GM23338 (cell line): ENCODE results near the gene CDC27. TPM values are rescaled to one million over a fixed set of nuclear protein-coding genes. Genes with fewer than 3 reads are reported as not detected.
"Not testable (repeated sequence)": the region's sequence is repeated elsewhere in the genome, so short reads cannot be mapped to it uniquely, and the experiment has no call there.

Experiments
- ATAC-seq: fragments of 200-7000 bp; cut with Tn5 transposase; 3 replicates; pipeline ENCODE4 v1.9.1; 2020
- DNase-seq: peaks from one replicate; pipeline ENCODE4 v3.0.0-alpha.2; 2015; ENCODE audit warnings: low spot score
- H2AFZ ChIP-seq: fragments of 200-600 bp; sonication (generic); 2 replicates; pipeline ENCODE4 v1.8.0; 2016; ENCODE audit warnings: antibody characterized with exemption, mild to moderate bottlenecking, moderate library complexity
- H3F3A ChIP-seq: fragments of 200-600 bp; sonication (generic); replicated peaks from 2 replicates; pipeline ENCODE4 v1.8.0; 2017; ENCODE audit warnings: antibody characterized with exemption, mixed run types, low read depth
- H3K27ac ChIP-seq: fragments of 200-600 bp; sonication (generic); 2 replicates; pipeline ENCODE4 v1.6.1; 2016; ENCODE audit warnings: low read depth
- H3K27me3 ChIP-seq: fragments of 200-600 bp; sonication (generic); 2 replicates; pipeline ENCODE4 v1.8.0; 2016; ENCODE audit warnings: mild to moderate bottlenecking, mixed run types, moderate library complexity; ENCODE audit not compliant: insufficient read depth
- H3K36me3 ChIP-seq: fragments of 200-600 bp; sonication (generic); 2 replicates; pipeline ENCODE4 v1.8.0; 2016; ENCODE audit warnings: mild to moderate bottlenecking; ENCODE audit not compliant: insufficient read depth
- H3K4me1 ChIP-seq: fragments of 200-600 bp; sonication (generic); 2 replicates; pipeline ENCODE4 v1.8.0; 2016; ENCODE audit warnings: mild to moderate bottlenecking, moderate library complexity; ENCODE audit not compliant: insufficient read depth
- H3K4me2 ChIP-seq: fragments of 200-600 bp; sonication (generic); 2 replicates; pipeline ENCODE4 v1.7.1; 2017; ENCODE audit warnings: mixed run types
- H3K4me3 ChIP-seq: fragments of 200-600 bp; sonication (generic); 2 replicates; pipeline ENCODE4 v1.6.1; 2016; ENCODE audit warnings: mixed run types
- H3K79me2 ChIP-seq: fragments of 200-600 bp; sonication (generic); replicated peaks from 2 replicates; pipeline ENCODE4 v1.8.0; 2017; ENCODE audit warnings: mild to moderate bottlenecking; ENCODE audit not compliant: insufficient read depth
- H3K9me2 ChIP-seq: fragments of 200-600 bp; sonication (generic); 2 replicates; pipeline ENCODE4 v1.8.0; 2017; ENCODE audit not compliant: insufficient read depth
- H4K20me1 ChIP-seq: fragments of 200-600 bp; sonication (generic); replicated peaks from 2 replicates; pipeline ENCODE4 v1.8.0; 2017; ENCODE audit warnings: mild to moderate bottlenecking; ENCODE audit not compliant: insufficient read depth
- H3K27ac Mint-ChIP-seq: 2 replicates; pipeline ENCODE4 v1.8.0; 2020; ENCODE audit warnings: inconsistent platforms, mild to moderate bottlenecking, moderate library complexity, mixed read lengths
- H3K27me3 Mint-ChIP-seq: 3 replicates; pipeline ENCODE4 v1.8.0; 2022; ENCODE audit warnings: low read depth, mild to moderate bottlenecking, moderate library complexity, mixed read lengths, inconsistent platforms; ENCODE audit not compliant: insufficient read depth, poor library complexity
- H3K36me3 Mint-ChIP-seq: 3 replicates; pipeline ENCODE4 v1.8.0; 2021; ENCODE audit warnings: low read depth, mild to moderate bottlenecking, inconsistent platforms, moderate library complexity, mixed read lengths
- H3K4me1 Mint-ChIP-seq: 3 replicates; pipeline ENCODE4 v1.8.0; 2020; ENCODE audit warnings: mild to moderate bottlenecking, inconsistent platforms, mixed read lengths
- H3K4me3 Mint-ChIP-seq: 3 replicates; pipeline ENCODE4 v1.8.0; 2021; ENCODE audit warnings: moderate library complexity, mild to moderate bottlenecking, inconsistent platforms, mixed read lengths
- H3K9me3 Mint-ChIP-seq: 3 replicates; pipeline ENCODE4 v1.8.0; 2020; ENCODE audit warnings: moderate library complexity, mild to moderate bottlenecking, inconsistent platforms, mixed read lengths
- CREB1 ChIP-seq: fragments of 250-450 bp; sonication (Bioruptor Pico); IDR thresholded peaks from 2 replicates; pipeline ENCODE4 v1.5.0; 2020; ENCODE audit warnings: low read depth, mild to moderate bottlenecking, moderate library complexity
- EZH2 ChIP-seq: fragments of 200-600 bp; sonication (generic); IDR thresholded peaks from one replicate; pipeline ENCODE4 v1.8.0; 2017; ENCODE audit warnings: antibody characterized with exemption, mild to moderate bottlenecking, low read depth; ENCODE audit not compliant: unreplicated experiment
- EZH2phosphoT487 ChIP-seq: fragments of 200-600 bp; sonication (generic); IDR thresholded peaks from one replicate; pipeline ENCODE4 v1.8.1; 2018; ENCODE audit warnings: antibody characterized with exemption; ENCODE audit not compliant: unreplicated experiment
- NANOG ChIP-seq: IDR thresholded peaks from 2 replicates; pipeline ENCODE4 v1.6.1; 2016; ENCODE audit warnings: antibody characterized with exemption, borderline replicate concordance
- ZNF114 ChIP-seq: fragments of 250-450 bp; sonication (Bioruptor Pico); IDR thresholded peaks from 2 replicates; pipeline ENCODE4 v1.5.0; 2020; ENCODE audit warnings: mild to moderate bottlenecking, moderate library complexity
- polyA plus RNA-seq: library from polyadenylated mRNA; unstranded; fragments of >200 nt; fragmentation: Nextera tagmentation; extraction: Ambion mirVana; gene quantifications from 2 replicates; pipeline ENCODE4 v1.2.1, GENCODE V29; 2016
- total RNA-seq: library from RNA; depleted of rRNA; stranded (reverse); fragments of >200 nt; shearing (Covaris generic); gene quantifications from 2 replicates; pipeline ENCODE4 v1.2.3, GENCODE V29; 2014
- TF ChIP-seq, protein P1 (sequence below): fragments of 250-450 bp; sonication (Bioruptor Pico); IDR thresholded peaks from 2 replicates; pipeline ENCODE4 v1.5.0; 2020; ENCODE audit warnings: mild to moderate bottlenecking, moderate library complexity
- TF ChIP-seq, protein P2 (sequence below): IDR thresholded peaks from 2 replicates; pipeline ENCODE4 v1.6.1; 2016; ENCODE audit warnings: antibody characterized with exemption
- TF ChIP-seq, protein P3 (sequence below): IDR thresholded peaks from one replicate; pipeline ENCODE4 v1.6.1; 2018; ENCODE audit warnings: antibody characterized with exemption; ENCODE audit not compliant: unreplicated experiment

Gene CDC27
- total and polyA plus RNA-seq, 2 experiments from 2014 or later = 49.7 to 85.5 TPM

DNA sequence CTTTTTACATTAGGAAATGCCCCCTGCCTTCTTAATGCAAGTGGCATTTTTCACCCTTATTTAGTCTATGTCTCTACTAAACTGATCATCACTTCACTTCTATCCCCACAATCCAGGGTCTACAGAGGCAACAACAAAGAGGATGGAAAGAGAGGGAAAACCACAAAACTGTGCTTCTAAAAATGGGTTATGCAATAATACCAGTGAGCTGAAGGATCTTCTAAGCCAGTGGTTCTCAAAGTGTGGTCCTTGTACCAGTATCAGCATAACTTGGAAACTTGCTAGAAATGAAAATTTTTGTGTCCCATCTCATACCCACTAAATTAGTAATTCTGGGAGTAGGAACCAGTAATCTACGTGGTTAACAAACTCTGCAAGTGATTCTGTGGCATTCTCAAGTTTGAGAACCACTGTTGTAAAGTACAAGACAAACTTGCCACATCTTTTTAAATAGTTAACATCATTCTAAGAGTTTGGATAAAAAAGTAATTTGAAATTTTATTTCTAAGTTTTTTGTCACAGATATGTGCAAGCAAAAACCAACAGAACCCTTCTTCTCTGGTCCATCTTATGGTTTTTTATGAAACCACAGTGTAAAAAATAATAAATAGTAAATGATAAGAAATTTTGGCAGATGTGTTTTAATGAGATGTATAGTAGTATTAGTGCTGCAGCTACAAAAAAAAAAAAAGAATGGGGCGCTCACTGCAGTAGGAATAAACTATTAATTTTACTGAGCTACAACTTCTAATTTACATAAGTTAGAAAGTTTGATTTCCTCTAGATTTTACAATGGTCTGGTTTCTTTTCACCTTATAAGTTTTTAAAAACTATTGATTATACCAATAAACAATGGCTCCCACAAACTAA, 16.2 kb downstream of the CDC27 start (continued):
- TF ChIP-seq, protein P1, sequence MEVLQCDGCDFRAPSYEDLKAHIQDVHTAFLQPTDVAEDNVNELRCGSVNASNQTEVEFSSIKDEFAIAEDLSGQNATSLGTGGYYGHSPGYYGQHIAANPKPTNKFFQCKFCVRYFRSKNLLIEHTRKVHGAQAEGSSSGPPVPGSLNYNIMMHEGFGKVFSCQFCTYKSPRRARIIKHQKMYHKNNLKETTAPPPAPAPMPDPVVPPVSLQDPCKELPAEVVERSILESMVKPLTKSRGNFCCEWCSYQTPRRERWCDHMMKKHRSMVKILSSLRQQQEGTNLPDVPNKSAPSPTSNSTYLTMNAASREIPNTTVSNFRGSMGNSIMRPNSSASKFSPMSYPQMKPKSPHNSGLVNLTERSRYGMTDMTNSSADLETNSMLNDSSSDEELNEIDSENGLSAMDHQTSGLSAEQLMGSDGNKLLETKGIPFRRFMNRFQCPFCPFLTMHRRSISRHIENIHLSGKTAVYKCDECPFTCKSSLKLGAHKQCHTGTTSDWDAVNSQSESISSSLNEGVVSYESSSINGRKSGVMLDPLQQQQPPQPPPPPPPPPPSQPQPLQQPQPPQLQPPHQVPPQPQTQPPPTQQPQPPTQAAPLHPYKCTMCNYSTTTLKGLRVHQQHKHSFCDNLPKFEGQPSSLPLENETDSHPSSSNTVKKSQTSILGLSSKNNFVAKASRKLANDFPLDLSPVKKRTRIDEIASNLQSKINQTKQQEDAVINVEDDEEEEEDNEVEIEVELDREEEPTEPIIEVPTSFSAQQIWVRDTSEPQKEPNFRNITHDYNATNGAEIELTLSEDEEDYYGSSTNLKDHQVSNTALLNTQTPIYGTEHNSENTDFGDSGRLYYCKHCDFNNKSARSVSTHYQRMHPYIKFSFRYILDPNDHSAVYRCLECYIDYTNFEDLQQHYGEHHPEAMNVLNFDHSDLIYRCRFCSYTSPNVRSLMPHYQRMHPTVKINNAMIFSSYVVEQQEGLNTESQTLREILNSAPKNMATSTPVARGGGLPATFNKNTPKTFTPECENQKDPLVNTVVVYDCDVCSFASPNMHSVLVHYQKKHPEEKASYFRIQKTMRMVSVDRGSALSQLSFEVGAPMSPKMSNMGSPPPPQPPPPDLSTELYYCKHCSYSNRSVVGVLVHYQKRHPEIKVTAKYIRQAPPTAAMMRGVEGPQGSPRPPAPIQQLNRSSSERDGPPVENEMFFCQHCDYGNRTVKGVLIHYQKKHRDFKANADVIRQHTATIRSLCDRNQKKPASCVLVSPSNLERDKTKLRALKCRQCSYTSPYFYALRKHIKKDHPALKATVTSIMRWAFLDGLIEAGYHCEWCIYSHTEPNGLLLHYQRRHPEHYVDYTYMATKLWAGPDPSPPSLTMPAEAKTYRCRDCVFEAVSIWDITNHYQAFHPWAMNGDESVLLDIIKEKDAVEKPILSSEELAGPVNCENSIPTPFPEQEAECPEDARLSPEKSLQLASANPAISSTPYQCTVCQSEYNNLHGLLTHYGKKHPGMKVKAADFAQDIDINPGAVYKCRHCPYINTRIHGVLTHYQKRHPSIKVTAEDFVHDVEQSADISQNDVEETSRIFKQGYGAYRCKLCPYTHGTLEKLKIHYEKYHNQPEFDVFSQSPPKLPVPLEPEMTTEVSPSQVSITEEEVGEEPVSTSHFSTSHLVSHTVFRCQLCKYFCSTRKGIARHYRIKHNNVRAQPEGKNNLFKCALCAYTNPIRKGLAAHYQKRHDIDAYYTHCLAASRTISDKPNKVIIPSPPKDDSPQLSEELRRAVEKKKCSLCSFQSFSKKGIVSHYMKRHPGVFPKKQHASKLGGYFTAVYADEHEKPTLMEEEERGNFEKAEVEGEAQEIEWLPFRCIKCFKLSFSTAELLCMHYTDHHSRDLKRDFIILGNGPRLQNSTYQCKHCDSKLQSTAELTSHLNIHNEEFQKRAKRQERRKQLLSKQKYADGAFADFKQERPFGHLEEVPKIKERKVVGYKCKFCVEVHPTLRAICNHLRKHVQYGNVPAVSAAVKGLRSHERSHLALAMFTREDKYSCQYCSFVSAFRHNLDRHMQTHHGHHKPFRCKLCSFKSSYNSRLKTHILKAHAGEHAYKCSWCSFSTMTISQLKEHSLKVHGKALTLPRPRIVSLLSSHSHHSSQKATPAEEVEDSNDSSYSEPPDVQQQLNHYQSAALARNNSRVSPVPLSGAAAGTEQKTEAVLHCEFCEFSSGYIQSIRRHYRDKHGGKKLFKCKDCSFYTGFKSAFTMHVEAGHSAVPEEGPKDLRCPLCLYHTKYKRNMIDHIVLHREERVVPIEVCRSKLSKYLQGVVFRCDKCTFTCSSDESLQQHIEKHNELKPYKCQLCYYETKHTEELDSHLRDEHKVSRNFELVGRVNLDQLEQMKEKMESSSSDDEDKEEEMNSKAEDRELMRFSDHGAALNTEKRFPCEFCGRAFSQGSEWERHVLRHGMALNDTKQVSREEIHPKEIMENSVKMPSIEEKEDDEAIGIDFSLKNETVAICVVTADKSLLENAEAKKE (CRISPR knock-in tag) = no peak
- TF ChIP-seq, protein P2, sequence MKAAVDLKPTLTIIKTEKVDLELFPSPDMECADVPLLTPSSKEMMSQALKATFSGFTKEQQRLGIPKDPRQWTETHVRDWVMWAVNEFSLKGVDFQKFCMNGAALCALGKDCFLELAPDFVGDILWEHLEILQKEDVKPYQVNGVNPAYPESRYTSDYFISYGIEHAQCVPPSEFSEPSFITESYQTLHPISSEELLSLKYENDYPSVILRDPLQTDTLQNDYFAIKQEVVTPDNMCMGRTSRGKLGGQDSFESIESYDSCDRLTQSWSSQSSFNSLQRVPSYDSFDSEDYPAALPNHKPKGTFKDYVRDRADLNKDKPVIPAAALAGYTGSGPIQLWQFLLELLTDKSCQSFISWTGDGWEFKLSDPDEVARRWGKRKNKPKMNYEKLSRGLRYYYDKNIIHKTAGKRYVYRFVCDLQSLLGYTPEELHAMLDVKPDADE = no peak
- TF ChIP-seq CREB1 = no peak

DNA sequence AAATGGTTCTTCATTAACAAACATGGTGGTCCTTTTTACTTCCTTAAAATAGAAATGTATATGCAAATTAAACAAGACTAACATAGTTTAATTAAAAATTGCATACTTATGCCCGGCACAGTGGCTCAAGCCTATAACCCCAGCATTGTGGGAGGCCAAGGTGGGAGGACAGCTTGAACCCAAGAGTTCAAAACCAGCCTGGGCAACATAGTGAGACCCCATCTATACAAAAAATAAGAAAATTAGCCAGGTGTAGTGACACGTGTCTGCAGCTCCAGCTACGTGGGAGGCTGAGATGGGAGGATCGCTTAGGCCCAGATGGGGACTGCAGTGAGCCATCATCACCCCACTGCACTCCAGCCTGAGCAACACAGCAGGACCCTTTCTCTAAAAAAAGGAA, 18.4 kb downstream of the CDC27 start:
- H3K4me2 ChIP-seq = no peak overlapping the region
- peaks cover 10% of the 10 kb centered on the region for H3K4me1 Mint-ChIP-seq
- H3K4me1 ChIP-seq = peaks cover 6% of the 10 kb centered on the region; the same call in 1 of the 2 replicates
- no peak overlapping the region for H3K27ac ChIP-seq
- H2AFZ ChIP-seq = no peak overlapping the region
- TF ChIP-seq ZNF114 (CRISPR knock-in tag) (no peak), EZH2phosphoT487 (no peak), NANOG (no peak), EZH2 (no peak)
- TF ChIP-seq, protein P3, sequence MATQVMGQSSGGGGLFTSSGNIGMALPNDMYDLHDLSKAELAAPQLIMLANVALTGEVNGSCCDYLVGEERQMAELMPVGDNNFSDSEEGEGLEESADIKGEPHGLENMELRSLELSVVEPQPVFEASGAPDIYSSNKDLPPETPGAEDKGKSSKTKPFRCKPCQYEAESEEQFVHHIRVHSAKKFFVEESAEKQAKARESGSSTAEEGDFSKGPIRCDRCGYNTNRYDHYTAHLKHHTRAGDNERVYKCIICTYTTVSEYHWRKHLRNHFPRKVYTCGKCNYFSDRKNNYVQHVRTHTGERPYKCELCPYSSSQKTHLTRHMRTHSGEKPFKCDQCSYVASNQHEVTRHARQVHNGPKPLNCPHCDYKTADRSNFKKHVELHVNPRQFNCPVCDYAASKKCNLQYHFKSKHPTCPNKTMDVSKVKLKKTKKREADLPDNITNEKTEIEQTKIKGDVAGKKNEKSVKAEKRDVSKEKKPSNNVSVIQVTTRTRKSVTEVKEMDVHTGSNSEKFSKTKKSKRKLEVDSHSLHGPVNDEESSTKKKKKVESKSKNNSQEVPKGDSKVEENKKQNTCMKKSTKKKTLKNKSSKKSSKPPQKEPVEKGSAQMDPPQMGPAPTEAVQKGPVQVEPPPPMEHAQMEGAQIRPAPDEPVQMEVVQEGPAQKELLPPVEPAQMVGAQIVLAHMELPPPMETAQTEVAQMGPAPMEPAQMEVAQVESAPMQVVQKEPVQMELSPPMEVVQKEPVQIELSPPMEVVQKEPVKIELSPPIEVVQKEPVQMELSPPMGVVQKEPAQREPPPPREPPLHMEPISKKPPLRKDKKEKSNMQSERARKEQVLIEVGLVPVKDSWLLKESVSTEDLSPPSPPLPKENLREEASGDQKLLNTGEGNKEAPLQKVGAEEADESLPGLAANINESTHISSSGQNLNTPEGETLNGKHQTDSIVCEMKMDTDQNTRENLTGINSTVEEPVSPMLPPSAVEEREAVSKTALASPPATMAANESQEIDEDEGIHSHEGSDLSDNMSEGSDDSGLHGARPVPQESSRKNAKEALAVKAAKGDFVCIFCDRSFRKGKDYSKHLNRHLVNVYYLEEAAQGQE = no peak
- peaks cover 5% of the 10 kb centered on the region for H4K20me1 ChIP-seq
- no peaks in the 10 kb centered on the region; the same call in 2 of the 3 replicates for H3K9me3 Mint-ChIP-seq
- H3K27me3 Mint-ChIP-seq = no peaks in the 10 kb centered on the region
- no peak overlapping the region for H3K4me3 Mint-ChIP-seq
- H3K27me3 ChIP-seq = no peaks in the 10 kb centered on the region
- H3K36me3 ChIP-seq = no peaks in the 10 kb centered on the region
- no peaks in the 10 kb centered on the region for H3F3A ChIP-seq
- no peaks in the 10 kb centered on the region for H3K9me2 ChIP-seq
- peaks cover 45% of the 10 kb centered on the region for H3K79me2 ChIP-seq
- no peak overlapping the region for H3K27ac Mint-ChIP-seq
- peaks cover 37% of the 10 kb centered on the region; the same call in 2 of the 3 replicates for H3K36me3 Mint-ChIP-seq
- no peak for DNase-seq
- ATAC-seq = no peak
- H3K4me3 ChIP-seq = no peak overlapping the region

DNA sequence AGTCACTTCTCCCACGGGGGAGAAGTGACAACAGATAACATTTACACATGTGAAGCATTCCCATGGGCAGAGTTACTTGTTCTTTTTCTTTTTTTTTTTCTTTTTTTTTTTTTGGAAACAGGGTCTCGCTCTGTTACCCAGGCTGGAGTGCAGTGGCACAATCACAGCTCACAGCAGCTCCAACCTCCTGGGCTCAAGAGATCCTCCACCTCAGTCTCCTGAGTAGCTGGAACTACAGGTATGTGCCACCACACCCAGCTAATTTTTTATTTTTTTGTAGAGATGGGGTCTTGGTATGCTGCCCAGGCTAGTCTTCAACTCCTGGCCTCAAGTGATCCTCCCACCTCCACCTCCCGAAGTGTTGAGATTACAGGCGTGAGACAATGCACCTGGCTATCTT, 20.2 kb downstream of the CDC27 start:
- peaks cover 10% of the 10 kb centered on the region for H3K4me1 Mint-ChIP-seq
- ATAC-seq, H3K4me2 ChIP-seq, H3K27me3 ChIP-seq, H3K9me3 Mint-ChIP-seq, H3K27me3 Mint-ChIP-seq, H2AFZ ChIP-seq, DNase-seq, H3K4me3 ChIP-seq, H4K20me1 ChIP-seq, H3K9me2 ChIP-seq, H3K36me3 ChIP-seq, H3K4me3 Mint-ChIP-seq, H3K27ac Mint-ChIP-seq, H3K4me1 ChIP-seq, H3F3A ChIP-seq: not testable (repeated sequence)
- peaks cover 36% of the 10 kb centered on the region; the same call in 2 of the 3 replicates for H3K36me3 Mint-ChIP-seq
- Histone ChIP-seq H3K79me2 (peaks cover 30% of the 10 kb centered on the region), H3K27ac (0 out of 2 replicates have a peak overlapping the region, but pooled peaks have one; percentile 13)
